ENCODE measurements around the gene BMP8B. TPM values are rescaled to one million over a fixed set of nuclear protein-coding genes. Genes with fewer than 3 reads are reported as not detected.
A peak's percentile ranks its signal among the peaks of the same experiment; 100 is the strongest.

Gene BMP8B
- total RNA-seq, 3 donors from 2014 or later, result 0.48 to 1.3 (median 0.59) TPM

GRCh38 chr1:39752703-39753102 lies 36.0 kb downstream of the BMP8B start:
- Histone ChIP-seq H3K27me3 (no peaks in the 10 kb centered on the region), H3K36me3 (peaks cover 14% of the 10 kb centered on the region), H3K9me3 (no peaks in the 10 kb centered on the region), H3K4me3 (no peak overlapping the region), H3K27ac (no peak overlapping the region), H3K4me1 (no peaks in the 10 kb centered on the region)
- no peak for DNase-seq (ENCODE audit: low spot score in 2 of 2)
- intact Hi-C loops (cut with DNase I; ENCODE audit: low total_unique reads), result no loop called here
- no peak for TF ChIP-seq CTCF (IDR thresholded peaks at IDR 0.05)
- no peak for TF ChIP-seq POLR2AphosphoS5 (IDR thresholded peaks at IDR 0.05)
- TF ChIP-seq POLR2A (IDR thresholded peaks at IDR 0.05), result no peak

DNA sequence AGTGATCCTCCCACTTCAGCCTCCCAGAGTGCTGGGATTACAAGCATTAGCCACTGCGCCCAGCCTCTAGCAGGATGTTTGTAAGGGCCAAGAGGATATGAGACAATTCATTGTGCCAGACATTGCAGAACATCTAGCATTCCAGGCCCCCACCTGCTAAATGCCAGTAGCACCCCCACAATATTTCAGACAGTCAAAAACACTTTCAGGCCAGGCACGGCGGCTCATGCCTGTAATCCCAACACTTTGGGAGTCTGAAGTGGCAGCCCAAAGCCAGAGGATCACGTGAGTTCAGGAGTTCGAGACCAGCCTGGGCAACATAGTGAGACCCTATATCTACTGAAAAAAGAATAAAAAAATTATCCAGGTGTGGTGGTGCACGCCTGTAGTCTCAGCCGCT lies 37.1 kb downstream of the BMP8B start:
- peaks cover 14% of the 10 kb centered on the region for H3K36me3 ChIP-seq
- H3K9me3 ChIP-seq, result no peaks in the 10 kb centered on the region
- no peak overlapping the region for H3K27ac ChIP-seq
- no peak overlapping the region for H3K4me3 ChIP-seq
- H3K27me3 ChIP-seq, result no peaks in the 10 kb centered on the region
- H3K4me1 ChIP-seq, result no peaks in the 10 kb centered on the region
- no peak for TF ChIP-seq CTCF (IDR thresholded peaks at IDR 0.05)
- no peak for TF ChIP-seq POLR2AphosphoS5 (IDR thresholded peaks at IDR 0.05)
- intact Hi-C loops (cut with DNase I; ENCODE audit: low total_unique reads), result no loop called here
- no peak for DNase-seq (ENCODE audit: low spot score in 2 of 2)

DNA sequence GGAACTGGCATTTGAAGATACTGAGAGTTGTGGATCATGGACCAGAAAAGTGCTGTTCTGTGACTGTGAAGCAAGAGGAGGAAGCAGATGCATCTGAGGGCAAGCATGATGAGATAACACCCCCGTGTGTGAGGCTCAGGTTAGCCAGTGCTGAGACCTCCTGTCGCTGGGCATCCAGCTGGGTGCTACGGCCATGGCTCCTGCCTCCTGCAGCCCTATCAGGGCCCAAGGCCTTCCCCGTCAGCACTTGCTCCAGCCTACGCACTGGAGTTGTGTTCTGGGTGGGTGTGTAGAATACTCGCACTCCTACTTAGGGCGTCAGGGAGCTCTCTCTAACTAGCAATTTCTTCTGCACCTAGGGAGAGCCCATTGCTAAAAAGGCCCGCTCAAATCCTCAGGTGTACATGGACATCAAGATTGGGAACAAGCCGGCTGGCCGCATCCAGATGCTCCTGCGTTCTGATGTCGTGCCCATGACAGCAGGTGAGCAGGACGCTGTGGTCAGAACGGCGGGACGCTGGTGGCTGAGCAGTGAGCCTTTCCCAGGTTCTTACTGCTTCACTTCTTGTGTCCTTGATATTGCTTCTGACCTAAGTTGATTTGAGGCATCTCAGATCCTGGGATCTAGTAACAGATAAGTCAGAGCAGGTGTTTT lies 43.5 kb downstream of the BMP8B start:
- Histone ChIP-seq H3K36me3 (peaks cover 21% of the 10 kb centered on the region), H3K27ac (no peak overlapping the region), H3K4me1 (no peaks in the 10 kb centered on the region), H3K4me3 (no peak overlapping the region), H3K9me3 (no peaks in the 10 kb centered on the region), H3K27me3 (no peaks in the 10 kb centered on the region)
- no peak for DNase-seq (ENCODE audit: low spot score in 2 of 2)
- intact Hi-C loops (cut with DNase I; ENCODE audit: low total_unique reads), result no loop called here
- TF ChIP-seq CTCF (IDR thresholded peaks at IDR 0.05), result no peak
- TF ChIP-seq POLR2AphosphoS5 (IDR thresholded peaks at IDR 0.05), result no peak
- TF ChIP-seq POLR2A (IDR thresholded peaks at IDR 0.05), result no peak

- Histone ChIP-seq H3K36me3 (peaks cover 6% of the 10 kb centered on the region), H3K4me1 (peaks cover 4 to 7% of the 10 kb centered on the region in 2 donors), H3K4me3 (peak within 1 kb of the TSS; percentile 72 to 83 (median 73)), H3K27ac (peak within 1 kb of the TSS; percentile 60 to 74), H3K27me3 (peaks cover 0 to 5% of the 10 kb centered on the region in 2 donors), H3K9me3 (no peaks in the 10 kb centered on the region)
- TF ChIP-seq CTCF (IDR thresholded peaks at IDR 0.05), result no peak
- peak in 2 of 3 donors; percentile 48 to 75 for TF ChIP-seq POLR2AphosphoS5 (IDR thresholded peaks at IDR 0.05)
- intact Hi-C loops (cut with DNase I; ENCODE audit: low total_unique reads), result no loop called here
- peak; percentile 85 to 92 for DNase-seq (ENCODE audit: low spot score in 2 of 2)
Observed at GRCh38 chr1:39738622-39739366, 49.9 kb downstream of the BMP8B start, which contains the start of gene PPIE. TSS of gene PPIE (plus strand) at chr1:39738882. CDS start at chr1:39738901, 19 bp downstream.

DNA sequence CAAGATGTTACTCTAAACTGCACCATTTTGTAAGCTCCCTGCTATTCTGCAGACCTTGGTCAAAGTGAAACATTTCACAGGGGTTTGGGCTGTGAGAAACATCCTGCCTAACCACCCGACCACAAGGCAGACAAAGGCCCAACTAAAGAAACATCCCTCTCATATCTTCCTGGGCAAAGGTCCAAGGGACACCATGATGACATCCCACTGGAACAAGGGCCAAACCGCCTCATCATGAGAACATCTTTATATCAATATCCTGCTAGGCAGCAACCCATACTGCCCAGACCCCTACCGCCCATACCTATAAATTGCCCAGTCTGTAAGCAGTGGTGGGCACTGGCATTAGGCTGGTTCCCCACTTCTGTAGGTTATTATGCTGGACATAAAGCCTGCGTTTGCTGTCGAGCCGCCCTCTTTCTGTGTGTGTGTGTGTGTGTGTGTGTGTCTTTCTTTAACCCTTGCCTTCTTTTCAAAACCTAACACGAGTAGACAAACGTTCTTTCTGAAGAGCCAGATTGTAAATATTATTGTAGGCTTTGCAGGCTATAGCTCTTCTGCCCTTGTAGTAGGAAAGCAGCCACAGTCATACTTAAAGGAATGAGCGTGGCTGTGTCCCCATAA lies 51.0 kb downstream of the BMP8B start:
- intact Hi-C loops (cut with DNase I; ENCODE audit: low total_unique reads), result no loop called here
- TF ChIP-seq POLR2A (IDR thresholded peaks at IDR 0.05) (no peak), POLR2AphosphoS5 (IDR thresholded peaks at IDR 0.05) (no peak)
- Histone ChIP-seq H3K4me3 (no peak overlapping the region), H3K4me1 (peaks cover 4 to 7% of the 10 kb centered on the region in 2 donors), H3K9me3 (no peaks in the 10 kb centered on the region), H3K27me3 (peaks cover 0 to 10% of the 10 kb centered on the region in 2 donors), H3K27ac (no peak overlapping the region), H3K36me3 (peaks cover 3% of the 10 kb centered on the region)
- DNase-seq (ENCODE audit: low spot score in 2 of 2), result no peak
